ENCODE measurements around the gene TSPAN3. TPM values are rescaled to one million over a fixed set of nuclear protein-coding genes. Genes with fewer than 3 reads are reported as not detected.

Gene TSPAN3
- total RNA-seq, 3 donors from 2014 or later (not counting 1 experiment from before 2014, with no cell fraction given) = 18.7 to 37.4 (median 29.9) TPM

GRCh38 chr15:77057072-77057471, 13.8 kb downstream of the TSPAN3 start:
- no peak overlapping the region for H3K27ac Mint-ChIP-seq
- H3K27ac ChIP-seq (ENCODE audit: low read length) = no peak overlapping the region
- TF ChIP-seq CTCF (IDR thresholded peaks at IDR 0.05) = no peak
- H3K9me3 Mint-ChIP-seq = no peaks in the 10 kb centered on the region
- H3K4me1 Mint-ChIP-seq = peaks cover 15 to 18% of the 10 kb centered on the region in 2 donors
- DNase-seq = no peak
- H3K4me3 Mint-ChIP-seq = no peak overlapping the region
- peaks cover 2% of the 10 kb centered on the region for H3K36me3 ChIP-seq (ENCODE audit: control insufficient read depth, insufficient read depth, low read length)
- H3K27me3 Mint-ChIP-seq (ENCODE audit: low read depth in 2 of 2) = no peaks in the 10 kb centered on the region
- no peaks in the 10 kb centered on the region for H3K36me3 Mint-ChIP-seq
- H3K27me3 ChIP-seq (ENCODE audit: control insufficient read depth, insufficient read depth, low read length) = no peaks in the 10 kb centered on the region
- no peak for ATAC-seq
- H3K4me1 ChIP-seq (ENCODE audit: control insufficient read depth, insufficient read depth, low read length) = no peaks in the 10 kb centered on the region
- intact Hi-C loops (cut with micrococcal nuclease) = no loop called here
- WGBS (ENCODE audit: insufficient coverage) = 100% methylated on average over 1 of the region's 1 CpG
- H3K4me3 ChIP-seq (ENCODE audit: low read length) = no peak overlapping the region
- no peaks in the 10 kb centered on the region for H3K9me3 ChIP-seq (ENCODE audit: control insufficient read depth, insufficient read depth, low read length)

DNA sequence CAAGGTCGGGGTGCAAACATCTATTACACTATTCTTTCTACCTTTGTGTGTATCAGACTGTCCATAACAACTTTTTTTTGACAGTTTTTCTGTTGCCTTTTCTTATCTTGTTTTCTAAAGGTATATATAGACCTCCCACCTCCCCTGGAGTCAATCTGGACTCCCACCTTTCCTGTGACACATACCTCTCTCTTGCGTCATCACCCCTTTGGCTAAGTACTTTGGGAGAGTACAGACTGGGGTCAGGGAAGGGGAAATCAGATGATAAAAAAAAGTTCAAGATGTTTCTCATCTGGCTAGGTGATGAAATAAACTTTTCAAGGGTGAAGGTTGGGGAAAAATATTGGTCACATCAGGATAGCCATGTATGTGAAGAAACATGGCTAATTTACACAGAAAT, 17.2 kb downstream of the TSPAN3 start:
- H3K27ac Mint-ChIP-seq = no peak overlapping the region
- H3K27me3 Mint-ChIP-seq (ENCODE audit: low read depth in 2 of 2) = no peaks in the 10 kb centered on the region
- intact Hi-C loops (cut with micrococcal nuclease) = no loop called here
- Histone ChIP-seq H3K4me1 (ENCODE audit: control insufficient read depth, insufficient read depth, low read length) (no peaks in the 10 kb centered on the region), H3K4me3 (ENCODE audit: low read length) (no peak overlapping the region), H3K27ac (ENCODE audit: low read length) (no peak overlapping the region), H3K36me3 (ENCODE audit: control insufficient read depth, insufficient read depth, low read length) (peaks cover 5% of the 10 kb centered on the region), H3K9me3 (ENCODE audit: control insufficient read depth, insufficient read depth, low read length) (no peaks in the 10 kb centered on the region), H3K27me3 (ENCODE audit: control insufficient read depth, insufficient read depth, low read length) (no peaks in the 10 kb centered on the region)
- TF ChIP-seq CTCF (IDR thresholded peaks at IDR 0.05) = no peak
- ATAC-seq (no peak), DNase-seq (no peak)
- no peak overlapping the region for H3K4me3 Mint-ChIP-seq
- no peaks in the 10 kb centered on the region for H3K36me3 Mint-ChIP-seq
- H3K4me1 Mint-ChIP-seq = peaks cover 11% of the 10 kb centered on the region in 2 donors
- no peaks in the 10 kb centered on the region for H3K9me3 Mint-ChIP-seq
- 100% methylated on average over 1 of the region's 2 CpGs for WGBS (ENCODE audit: insufficient coverage)

GRCh38 chr15:77052556-77052955, 18.4 kb downstream of the TSPAN3 start:
- Mint-ChIP-seq H3K27ac (no peak overlapping the region), H3K4me1 (peaks cover 4 to 13% of the 10 kb centered on the region in 2 donors), H3K36me3 (no peaks in the 10 kb centered on the region), H3K9me3 (no peaks in the 10 kb centered on the region), H3K27me3 (ENCODE audit: low read depth in 2 of 2) (no peaks in the 10 kb centered on the region), H3K4me3 (no peak overlapping the region)
- DNase-seq (no peak), ATAC-seq (no peak)
- Histone ChIP-seq H3K36me3 (ENCODE audit: control insufficient read depth, insufficient read depth, low read length) (peaks cover 10% of the 10 kb centered on the region), H3K27ac (ENCODE audit: low read length) (no peak overlapping the region), H3K4me1 (ENCODE audit: control insufficient read depth, insufficient read depth, low read length) (no peaks in the 10 kb centered on the region), H3K9me3 (ENCODE audit: control insufficient read depth, insufficient read depth, low read length) (no peaks in the 10 kb centered on the region), H3K27me3 (ENCODE audit: control insufficient read depth, insufficient read depth, low read length) (no peaks in the 10 kb centered on the region), H3K4me3 (ENCODE audit: low read length) (no peak overlapping the region)
- 83% methylated on average over 2 of the region's 2 CpGs for WGBS (ENCODE audit: insufficient coverage)
- intact Hi-C loops (cut with micrococcal nuclease) = no loop called here
- TF ChIP-seq CTCF (IDR thresholded peaks at IDR 0.05) = no peak

DNA sequence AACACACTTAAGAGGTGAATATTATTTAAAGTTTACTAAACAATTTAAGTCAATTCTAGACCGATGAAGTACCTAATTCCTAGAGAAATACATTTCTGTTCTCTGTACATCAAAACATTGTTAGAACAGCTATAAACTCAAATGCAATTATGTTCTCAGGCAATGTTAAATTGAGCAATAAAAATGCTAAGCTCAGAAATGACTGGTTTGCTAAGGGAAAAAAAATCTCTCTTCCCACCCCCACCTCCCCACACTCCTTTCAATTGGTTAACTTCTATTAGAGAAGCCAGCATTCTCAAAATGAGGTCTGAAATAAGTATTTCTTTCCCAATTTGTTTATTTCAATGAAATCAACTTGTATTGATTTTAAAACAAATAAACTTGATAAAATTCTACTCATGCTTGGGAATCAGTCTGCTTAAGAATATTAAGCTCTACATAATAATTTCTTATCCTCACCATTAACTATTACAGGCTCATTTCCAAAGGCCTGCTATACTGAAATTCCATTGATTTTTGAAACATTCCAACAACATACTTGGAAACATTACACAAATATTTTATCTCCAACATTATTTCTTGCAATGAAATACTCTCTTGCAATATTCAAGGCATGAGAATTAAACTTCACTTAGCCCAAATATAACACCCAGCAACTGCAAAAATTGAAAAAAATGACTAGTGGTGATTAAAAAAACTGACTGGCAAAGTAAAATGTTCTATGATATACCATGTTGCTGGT, 22.6 kb downstream of the TSPAN3 start:
- whole genome bisulfite sequencing (ENCODE audit: insufficient coverage) = no CpG with 5 or more reads among the region's 1 CpG
- H3K36me3 Mint-ChIP-seq = no peaks in the 10 kb centered on the region
- ATAC-seq = no peak

More for the DNA sequence above, 22.6 kb downstream of the TSPAN3 start:
- DNase-seq = no peak
- Histone ChIP-seq H3K9me3 (ENCODE audit: control insufficient read depth, insufficient read depth, low read length) (no peaks in the 10 kb centered on the region), H3K4me1 (ENCODE audit: control insufficient read depth, insufficient read depth, low read length) (no peaks in the 10 kb centered on the region), H3K27me3 (ENCODE audit: control insufficient read depth, insufficient read depth, low read length) (no peaks in the 10 kb centered on the region), H3K36me3 (ENCODE audit: control insufficient read depth, insufficient read depth, low read length) (peaks cover 45% of the 10 kb centered on the region), H3K27ac (ENCODE audit: low read length) (no peak overlapping the region), H3K4me3 (ENCODE audit: low read length) (no peak overlapping the region)
- H3K27me3 Mint-ChIP-seq (ENCODE audit: low read depth in 2 of 2) = no peaks in the 10 kb centered on the region
- no peak overlapping the region for H3K27ac Mint-ChIP-seq
- intact Hi-C loops (cut with micrococcal nuclease) = no loop called here
- no peak overlapping the region for H3K4me3 Mint-ChIP-seq
- no peaks in the 10 kb centered on the region for H3K9me3 Mint-ChIP-seq
- peaks cover 14 to 21% of the 10 kb centered on the region in 2 donors for H3K4me1 Mint-ChIP-seq
- no peak for TF ChIP-seq CTCF (IDR thresholded peaks at IDR 0.05)

All from natural killer cell (primary cell).